Esophagus muscularis mucosa (tissue), 4 donors: ENCODE measurements around the gene COBL. TPM values are rescaled to one million over a fixed set of nuclear protein-coding genes. Genes with fewer than 3 reads are reported as not detected.

Source experiments
- DNase-seq: peaks from one replicate; pipeline ENCODE4 v3.0.0-alpha.2; 2017; ENCODE audit errors: extremely low spot score
- H3K27ac ChIP-seq, 4 donors: fragments of 200-600 bp; sonication (generic); replicated peaks in 1 of 4; 1 replicate in 3 of 4; 2 replicates in 1 of 4; pipeline ENCODE4 v1.5.1; 2016 to 2019; ENCODE audit warnings: mild to moderate bottlenecking in 1 of 4
- H3K27me3 ChIP-seq, 4 donors: fragments of 200-600 bp; sonication (generic); one replicate each; pipeline versions ENCODE4 v1.5.1 to v1.6.0; 2016 to 2019
- H3K36me3 ChIP-seq, 4 donors: fragments of 200-600 bp; sonication (generic); one replicate each; pipeline ENCODE4 v1.5.1; 2016 to 2019
- H3K4me1 ChIP-seq, 4 donors: fragments of 200-600 bp; sonication (generic); one replicate each; pipeline ENCODE4 v1.5.1; 2016 to 2019
- H3K4me3 ChIP-seq, 4 donors: fragments of 200-600 bp; sonication (generic); 1 replicate in 2 of 4; 2 replicates in 2 of 4; pipeline ENCODE4 v1.5.1; 2016 to 2019; ENCODE audit warnings: mild to moderate bottlenecking in 4 of 4, moderate library complexity in 1 of 4
- H3K9me3 ChIP-seq, 4 donors: fragments of 200-600 bp; sonication (generic); 1 replicate in 3 of 4; 2 replicates in 1 of 4; pipeline ENCODE4 v1.5.1; 2016 to 2019
- CTCF ChIP-seq, 3 experiments: fragments of 200-600 bp in 2 of 3; fragments of 450-650 bp in 1 of 3; sonication (generic) in 2 of 3; IDR thresholded peaks; one replicate each; pipeline ENCODE4 v1.5.1; 2017 to 2019; ENCODE audit warnings: antibody characterized with exemption in 3 of 3, mild to moderate bottlenecking in 2 of 3, moderate library complexity in 1 of 3
- EP300 ChIP-seq: sonication (generic); formaldehyde crosslinking; IDR thresholded peaks from one replicate; pipeline ENCODE4 v1.6.1; 2017; ENCODE audit warnings: antibody characterized with exemption
- POLR2A ChIP-seq: fragments of 450-650 bp; IDR thresholded peaks from one replicate; pipeline ENCODE4 v1.6.1; 2017; ENCODE audit warnings: antibody characterized with exemption, moderate library complexity, mild to moderate bottlenecking, low read depth
- POLR2AphosphoS5 ChIP-seq, 2 donors: sonication (generic); formaldehyde crosslinking; IDR thresholded peaks; one replicate each; pipeline ENCODE4 v1.6.1; 2017; ENCODE audit warnings: antibody characterized with exemption in 2 of 2
- WGBS: methylation state at CpG from one replicate; pipeline ENCODE4 v1.1.5; 2018; 5-methylcytosine and 5-hydroxymethylcytosine counted together
- intact Hi-C: fragments of 100-400 bp; cut with DNase I; formaldehyde crosslinking; loops from one replicate; pipeline ENCODE4 v1.15.1; 2023
- total RNA-seq, 4 donors: library from RNA; depleted of rRNA; stranded (reverse); fragments of >200 nt; gene quantifications; one replicate each; pipeline versions ENCODE4 v1.1.0 to v1.2.1, GENCODE V29; 2016

The COBL gene
- total RNA-seq, 4 donors from 2014 or later = 29.8 to 51.4 (median 45.9) TPM

- DNase-seq = no peak
Measured at GRCh38 chr7:51313738-51314425, 2.7 kb downstream of the COBL start.

GRCh38 chr7:51312951-51313737 lies 3.5 kb downstream of the COBL start:
- intact Hi-C loops = loop anchor here (10.0 kb wide), 1 partner anchor 648 kb away; no protein-coding TSS in a partner anchor
- no peak for DNase-seq
- no peak for TF ChIP-seq EP300
- no peak for TF ChIP-seq POLR2AphosphoS5 (IDR thresholded peaks at IDR 0.05)
- no peak for TF ChIP-seq POLR2A
- TF ChIP-seq CTCF (IDR thresholded peaks at IDR 0.05) = no peak
- Histone ChIP-seq H3K27ac (peak overlapping the region; percentile 83 to 89 (median 85)), H3K4me1 (peaks cover 12 to 83% (median 78%) of the 10 kb centered on the region in 4 donors), H3K9me3 (no peaks in the 10 kb centered on the region), H3K27me3 (peaks cover 0 to 16% (median 0%) of the 10 kb centered on the region in 4 donors), H3K36me3 (no peaks in the 10 kb centered on the region), H3K4me3 (no peak overlapping the region)
- 74% methylated on average over 5 of the region's 5 CpGs for WGBS

More at GRCh38 chr7:51313738-51314425, 2.7 kb downstream of the COBL start:
- Histone ChIP-seq H3K36me3 (no peaks in the 10 kb centered on the region), H3K4me3 (no peak overlapping the region), H3K27ac (peak overlapping the region; percentile 83 to 89 (median 85)), H3K4me1 (peaks cover 6 to 76% (median 70%) of the 10 kb centered on the region in 4 donors), H3K9me3 (no peaks in the 10 kb centered on the region), H3K27me3 (peaks cover 0 to 16% (median 0%) of the 10 kb centered on the region in 4 donors)
- WGBS = 43% methylated on average over 6 of the region's 6 CpGs
- TF ChIP-seq POLR2A (no peak), CTCF (IDR thresholded peaks at IDR 0.05) (no peak), POLR2AphosphoS5 (IDR thresholded peaks at IDR 0.05) (no peak), EP300 (no peak)
- intact Hi-C loops = loop anchor here (10.0 kb wide), 1 partner anchor 649 kb away; no protein-coding TSS in a partner anchor

GRCh38 chr7:51311166-51311565 lies 5.4 kb downstream of the COBL start:
- TF ChIP-seq CTCF (IDR thresholded peaks at IDR 0.05) (no peak), POLR2AphosphoS5 (IDR thresholded peaks at IDR 0.05) (no peak), EP300 (no peak)
- no peak for DNase-seq
- no peaks in the 10 kb centered on the region for H3K36me3 ChIP-seq
- no peaks in the 10 kb centered on the region for H3K9me3 ChIP-seq
- 85% methylated on average over 3 of the region's 3 CpGs for WGBS
- H3K27ac ChIP-seq = no peak overlapping the region
- H3K4me3 ChIP-seq = no peak overlapping the region
- intact Hi-C loops = loop anchor here (10.0 kb wide), 1 partner anchor 646 kb away; no protein-coding TSS in a partner anchor
- H3K4me1 ChIP-seq = peaks cover 21 to 88% (median 81%) of the 10 kb centered on the region in 4 donors
- H3K27me3 ChIP-seq = peaks cover 0 to 7% (median 0%) of the 10 kb centered on the region in 4 donors

- WGBS = 81% methylated on average over 3 of the region's 3 CpGs
- Histone ChIP-seq H3K27me3 (no peaks in the 10 kb centered on the region), H3K27ac (peak overlapping the region in 3 of 4 donors; percentile 50 to 53 (median 50)), H3K4me1 (peaks cover 21 to 85% (median 79%) of the 10 kb centered on the region in 4 donors), H3K36me3 (no peaks in the 10 kb centered on the region), H3K4me3 (no peak overlapping the region), H3K9me3 (no peaks in the 10 kb centered on the region)
- intact Hi-C loops = loop anchor here (10.0 kb wide), 1 partner anchor 645 kb away; no protein-coding TSS in a partner anchor
- no peak for DNase-seq
- TF ChIP-seq EP300 (no peak), POLR2AphosphoS5 (IDR thresholded peaks at IDR 0.05) (no peak), POLR2A (no peak), CTCF (IDR thresholded peaks at IDR 0.05) (no peak)
Measured at GRCh38 chr7:51310131-51310583, 6.5 kb downstream of the COBL start.
